Inflammatory macrophage treated with lipopolysaccharide for 1 hour (primary cell): ENCODE data around the gene PPP2R2C.

Source experiments
- DNase-seq, 2 donors: peaks; one replicate each; pipeline ENCODE4 v3.0.0-alpha.2; 2020 to 2022

The PPP2R2C gene

GRCh38 chr4:6394671-6395081 lies 77.7 kb downstream of the PPP2R2C start:
- no peak for DNase-seq

DNA sequence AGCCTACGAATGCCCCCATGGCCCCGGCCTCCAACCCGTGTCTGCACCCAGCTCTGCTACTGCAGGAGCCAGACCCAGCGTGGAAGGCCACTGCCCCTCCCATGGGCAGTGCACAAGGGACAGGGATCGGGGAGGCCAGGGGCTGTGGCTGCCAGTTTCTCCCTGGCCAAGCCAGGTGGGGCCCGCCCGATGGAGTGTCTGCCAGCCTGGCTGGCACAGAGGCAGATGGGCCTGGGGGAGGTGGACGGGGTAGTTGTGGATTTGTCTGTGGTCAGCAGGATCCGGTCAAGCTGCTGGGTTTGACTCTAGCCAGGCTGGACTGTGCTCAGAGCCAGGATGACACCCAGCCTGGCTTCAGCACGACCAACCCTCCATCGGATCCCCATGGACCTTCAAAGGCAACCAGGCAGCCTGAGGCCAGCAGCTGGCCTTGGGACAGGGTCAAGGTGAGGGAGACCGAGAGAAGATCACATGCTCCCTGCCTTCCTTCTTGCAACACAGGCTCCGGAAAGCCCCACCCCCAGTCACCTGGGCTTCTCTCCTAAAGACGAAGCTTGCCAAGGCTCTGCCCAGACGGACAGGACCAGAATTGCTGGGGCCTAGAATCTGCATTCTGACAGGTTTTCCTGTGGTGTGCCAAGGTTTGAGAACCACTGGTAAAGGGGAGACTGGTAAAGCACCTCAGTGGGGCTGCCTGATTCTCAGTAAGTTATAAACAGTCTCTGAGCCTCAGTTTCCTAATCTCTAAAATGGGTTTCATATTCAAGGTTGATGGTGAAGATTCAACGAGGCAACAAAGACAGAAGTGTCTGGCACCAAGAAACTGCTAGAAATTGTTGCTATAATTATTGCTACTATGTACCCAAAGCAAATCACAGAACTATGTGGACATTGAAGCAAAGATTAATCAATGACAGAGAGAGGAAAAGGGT lies 78.6 kb downstream of the PPP2R2C start:
- no peak for DNase-seq

- no peak for DNase-seq
Measured at GRCh38 chr4:6393066-6393465, 79.3 kb downstream of the PPP2R2C start.

DNA sequence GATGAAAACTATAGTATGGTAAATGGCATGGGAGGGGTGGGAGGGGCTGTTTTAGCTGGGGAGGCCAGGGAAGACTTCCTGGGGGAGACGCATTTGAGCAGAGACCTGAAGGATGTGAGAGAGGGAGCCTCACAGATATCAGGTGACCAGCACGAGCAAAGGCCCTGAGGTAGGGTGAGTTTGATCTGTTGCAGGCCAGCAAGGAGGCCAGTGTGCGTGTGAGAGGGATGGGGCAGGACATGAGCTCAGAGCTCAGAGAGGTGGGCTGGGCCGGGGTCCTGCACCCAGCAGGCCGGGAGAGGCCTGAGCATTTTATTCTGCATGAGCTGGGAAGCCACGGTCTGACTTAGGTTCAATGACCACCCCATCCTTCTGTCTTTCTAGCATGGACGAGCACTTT lies 80.0 kb downstream of the PPP2R2C start:
- DNase-seq = no peak

- no peak for DNase-seq
Measured at GRCh38 chr4:6391852-6392188, 80.6 kb downstream of the PPP2R2C start.

DNA sequence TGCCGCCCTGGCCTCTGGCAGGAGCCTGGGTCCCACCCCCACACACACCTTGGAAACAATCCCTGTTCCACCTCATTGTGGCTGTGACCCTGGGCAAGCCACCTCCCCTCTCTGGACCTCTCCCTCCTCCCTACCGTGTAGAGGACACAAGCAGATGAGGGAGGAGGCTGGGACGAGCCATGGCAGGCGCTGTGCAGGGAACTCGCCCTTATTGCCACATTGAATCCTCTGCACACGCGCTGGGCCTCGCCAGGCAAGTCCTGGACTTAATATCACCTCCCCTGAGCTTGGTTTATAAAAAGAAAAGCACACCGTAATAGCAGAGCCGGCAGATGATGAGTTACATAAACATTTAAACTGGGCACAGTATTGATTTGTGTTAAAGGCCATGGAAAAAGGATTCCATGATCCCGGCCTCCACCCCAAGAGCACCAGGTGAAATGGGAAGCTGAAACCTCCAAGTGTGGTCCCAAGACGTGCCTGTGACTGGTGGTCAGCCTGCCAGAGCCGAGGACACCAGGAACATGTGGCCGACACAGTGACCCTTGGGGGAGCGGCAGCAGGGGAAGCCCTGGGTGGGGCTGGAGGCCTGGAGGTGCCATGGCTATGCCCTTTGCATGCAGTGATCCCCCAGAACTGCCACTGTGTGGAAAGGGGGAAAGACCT lies 81.1 kb downstream of the PPP2R2C start:
- DNase-seq = no peak

- no peak for DNase-seq
Measured at GRCh38 chr4:6390356-6390755, 82.1 kb downstream of the PPP2R2C start.

DNA sequence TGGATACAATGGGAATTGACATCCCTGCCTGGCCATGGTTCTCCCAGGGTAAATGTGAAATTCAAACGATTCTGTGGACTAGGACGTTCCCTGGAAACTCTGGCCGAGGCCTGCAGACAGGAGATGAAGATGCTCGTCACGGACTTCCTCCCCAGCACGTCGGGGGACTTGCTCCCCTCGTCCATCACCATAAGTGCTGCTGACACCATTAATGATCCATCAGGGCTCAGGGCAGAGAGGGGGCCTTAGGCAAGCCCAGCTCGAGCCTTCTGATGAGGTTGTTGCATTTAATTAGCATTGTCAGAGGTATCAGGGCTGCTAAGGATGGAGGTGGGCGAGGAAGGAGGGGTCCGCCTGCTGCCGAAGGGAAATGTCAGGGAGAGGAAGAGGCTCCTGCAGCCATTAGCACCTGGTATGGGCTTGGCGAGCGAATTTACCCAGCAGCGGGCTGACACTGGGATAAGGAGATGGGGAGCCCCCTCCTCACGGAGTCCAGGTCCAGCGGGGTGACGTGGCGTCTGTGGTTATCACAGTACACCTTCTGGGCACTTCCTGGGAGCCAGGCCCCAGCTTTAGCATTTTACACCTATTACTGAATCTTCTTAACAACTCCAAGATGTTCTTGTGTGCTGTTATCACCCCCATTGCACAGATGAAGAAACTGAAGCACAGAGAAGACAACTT lies 83.1 kb downstream of the PPP2R2C start:
- DNase-seq = no peak

GRCh38 chr4:6388713-6389112 lies 83.7 kb downstream of the PPP2R2C start:
- no peak for DNase-seq

DNA sequence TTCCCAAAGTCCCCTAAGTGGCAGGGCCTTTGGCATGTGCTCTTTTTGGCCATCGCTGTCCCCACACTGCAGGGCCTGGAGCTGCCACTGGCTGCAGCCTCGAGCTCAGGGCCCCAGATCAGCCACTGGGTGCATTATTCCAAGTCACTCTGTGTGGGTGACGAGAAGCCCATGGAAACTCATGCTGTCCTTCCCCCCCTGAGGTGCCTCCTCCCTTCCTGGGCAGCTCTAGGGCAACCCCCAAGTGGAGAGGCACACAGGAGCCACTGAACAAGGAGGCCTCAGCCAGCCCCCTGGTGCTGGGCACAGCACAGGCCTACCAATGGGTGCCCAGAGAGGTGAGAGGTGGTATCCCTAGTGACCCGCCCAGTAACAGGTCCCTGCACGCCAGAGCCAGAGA lies 84.5 kb downstream of the PPP2R2C start:
- no peak for DNase-seq

- DNase-seq = no peak
Measured at GRCh38 chr4:6386091-6386490, 86.3 kb downstream of the PPP2R2C start.

- no peak for DNase-seq
Measured at GRCh38 chr4:6385288-6385687, 87.1 kb downstream of the PPP2R2C start.

DNA sequence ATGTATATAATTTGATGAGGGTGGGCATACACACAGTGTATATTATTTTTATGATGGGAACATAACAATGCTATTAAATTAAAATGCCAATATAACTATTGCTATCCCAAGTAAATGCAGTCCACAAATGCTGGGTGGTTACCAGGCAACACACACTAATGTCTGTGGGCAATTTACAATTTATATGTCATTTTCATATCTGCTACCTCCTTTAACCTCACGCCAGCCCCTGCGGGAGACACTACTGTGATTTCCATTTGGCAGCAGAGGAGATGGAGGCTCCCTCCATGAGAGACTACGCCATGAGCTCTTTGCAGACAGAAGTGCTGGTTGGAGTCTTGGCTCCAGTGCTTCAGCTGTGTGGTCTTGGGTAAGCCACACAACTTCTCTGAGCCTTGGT lies 87.9 kb downstream of the PPP2R2C start:
- no peak for DNase-seq

- DNase-seq = no peak
Measured at GRCh38 chr4:6383929-6384328, 88.5 kb downstream of the PPP2R2C start.

DNA sequence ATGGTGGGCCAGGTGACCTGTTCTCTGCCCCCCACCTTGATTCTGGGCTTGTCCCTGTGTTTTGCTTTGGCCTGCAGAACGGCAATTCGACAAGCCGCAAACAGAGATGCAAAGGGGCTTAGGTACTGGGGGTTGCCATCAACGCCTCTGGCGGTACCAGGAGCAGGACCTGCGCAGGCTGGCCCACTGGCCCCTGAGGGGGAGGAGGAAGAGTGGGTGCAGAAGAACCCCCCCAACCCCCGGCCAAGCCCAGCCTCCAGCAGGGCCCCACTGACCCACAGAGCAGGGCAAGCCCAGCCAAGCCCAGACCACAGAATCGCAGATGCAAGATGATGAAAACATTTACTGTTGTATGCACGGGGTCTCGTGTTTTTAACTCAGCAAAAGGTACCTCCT lies 89.4 kb downstream of the PPP2R2C start:
- DNase-seq = no peak

DNA sequence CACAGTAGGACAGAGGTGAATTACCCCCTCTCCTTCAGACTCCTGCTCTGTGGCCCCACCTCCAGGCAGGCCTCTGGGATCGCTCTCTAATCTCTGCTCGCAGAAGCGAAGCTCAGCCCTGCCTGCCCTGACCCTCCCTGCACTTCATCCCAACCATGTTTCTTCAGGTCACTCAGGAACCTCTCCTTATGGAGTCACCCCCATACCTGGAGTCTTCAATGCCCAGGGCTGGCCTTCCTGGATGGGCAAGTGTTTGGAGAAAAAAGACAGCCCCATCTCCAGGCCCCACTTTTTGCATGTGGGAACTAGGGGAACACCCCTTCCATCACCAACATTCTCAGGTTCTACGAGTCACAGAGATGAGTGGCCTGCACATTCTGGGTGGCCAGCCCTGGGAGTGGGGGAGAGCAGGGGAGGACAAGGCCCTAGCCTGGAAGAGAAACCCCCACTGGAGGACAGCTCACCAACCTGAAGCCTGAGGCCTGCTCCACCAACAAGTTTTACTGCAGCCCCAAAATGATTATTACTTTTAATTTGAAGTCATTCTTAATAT lies 90.8 kb downstream of the PPP2R2C start:
- DNase-seq = no peak

DNA sequence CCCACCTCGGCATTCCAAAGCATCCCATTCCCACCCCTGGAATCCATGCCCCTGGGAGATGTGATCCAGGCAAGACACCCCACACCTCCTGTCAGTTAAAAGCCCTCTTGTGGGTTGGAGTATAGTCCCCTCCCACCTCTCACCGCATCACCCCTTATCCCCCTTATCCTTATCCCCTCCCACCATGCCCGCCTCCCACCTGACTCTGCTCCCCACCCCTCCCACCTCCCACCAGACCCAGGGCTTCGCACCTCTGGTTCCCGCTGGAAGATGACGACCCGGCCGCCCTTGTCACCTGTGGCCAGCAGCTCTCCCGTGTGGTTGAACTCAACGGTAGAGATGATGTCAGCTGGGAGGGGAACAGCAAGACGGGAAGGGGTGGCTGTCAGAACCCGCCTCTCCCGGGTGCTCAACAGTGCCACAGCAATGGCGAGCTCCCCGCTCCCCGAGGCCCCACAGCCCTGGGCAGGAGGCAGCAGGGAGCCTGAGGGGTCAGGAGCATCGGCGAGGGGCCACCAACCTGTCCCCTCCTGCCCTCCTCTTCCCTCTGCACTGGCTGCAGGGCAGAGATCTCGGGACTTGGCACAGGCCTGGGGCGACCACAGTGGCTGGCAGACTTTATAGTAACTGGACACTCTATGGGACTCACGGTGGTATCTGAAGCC lies 91.5 kb downstream of the PPP2R2C start:
- DNase-seq = no peak

DNA sequence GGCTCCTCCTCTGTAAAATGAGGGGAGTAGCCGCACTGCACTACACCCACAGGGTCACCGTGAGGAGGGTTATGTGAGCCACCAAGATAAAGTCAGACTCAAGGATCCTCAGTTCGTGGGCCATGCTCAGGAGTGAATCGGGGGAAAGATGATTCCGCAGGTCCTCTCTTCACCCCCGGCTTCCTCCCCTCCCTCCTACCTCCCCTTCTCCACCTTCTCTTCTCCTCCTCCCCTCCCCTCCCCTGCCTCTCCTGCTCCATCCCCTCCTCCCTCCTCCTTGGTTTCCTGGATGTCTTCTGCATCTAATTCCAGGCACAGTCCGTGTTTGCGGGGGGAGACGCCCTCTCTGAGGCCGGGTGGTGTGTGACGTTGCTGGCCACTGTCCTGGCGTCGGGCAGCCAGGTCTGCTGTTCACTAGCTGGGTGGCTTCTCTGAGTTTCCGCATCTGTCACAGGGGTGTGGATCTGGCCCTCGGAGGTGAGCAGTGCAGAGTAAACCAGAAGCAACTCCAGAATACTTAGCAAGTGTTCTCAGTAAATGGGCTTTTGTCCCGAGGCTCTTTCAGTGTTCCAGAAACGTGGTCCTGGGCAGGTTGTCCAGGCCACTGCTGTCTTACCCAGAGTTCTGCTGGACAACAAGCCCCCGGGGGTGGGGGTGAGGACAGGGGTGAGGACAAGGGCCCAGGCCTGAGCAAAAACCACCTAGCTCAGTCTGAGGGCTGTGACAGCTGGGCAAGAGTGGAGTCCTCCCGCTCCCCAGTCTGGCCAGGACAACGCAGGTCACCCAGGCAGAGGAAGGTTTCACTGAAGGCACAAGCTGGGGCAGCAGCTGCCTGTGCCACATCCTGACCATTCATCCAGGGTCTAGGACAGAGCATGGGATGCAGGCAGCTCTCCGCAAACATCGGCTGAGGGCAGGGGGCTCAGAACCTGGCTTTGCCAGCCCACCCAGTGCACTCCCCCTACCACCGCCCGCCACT lies 92.4 kb downstream of the PPP2R2C start:
- DNase-seq = no peak

DNA sequence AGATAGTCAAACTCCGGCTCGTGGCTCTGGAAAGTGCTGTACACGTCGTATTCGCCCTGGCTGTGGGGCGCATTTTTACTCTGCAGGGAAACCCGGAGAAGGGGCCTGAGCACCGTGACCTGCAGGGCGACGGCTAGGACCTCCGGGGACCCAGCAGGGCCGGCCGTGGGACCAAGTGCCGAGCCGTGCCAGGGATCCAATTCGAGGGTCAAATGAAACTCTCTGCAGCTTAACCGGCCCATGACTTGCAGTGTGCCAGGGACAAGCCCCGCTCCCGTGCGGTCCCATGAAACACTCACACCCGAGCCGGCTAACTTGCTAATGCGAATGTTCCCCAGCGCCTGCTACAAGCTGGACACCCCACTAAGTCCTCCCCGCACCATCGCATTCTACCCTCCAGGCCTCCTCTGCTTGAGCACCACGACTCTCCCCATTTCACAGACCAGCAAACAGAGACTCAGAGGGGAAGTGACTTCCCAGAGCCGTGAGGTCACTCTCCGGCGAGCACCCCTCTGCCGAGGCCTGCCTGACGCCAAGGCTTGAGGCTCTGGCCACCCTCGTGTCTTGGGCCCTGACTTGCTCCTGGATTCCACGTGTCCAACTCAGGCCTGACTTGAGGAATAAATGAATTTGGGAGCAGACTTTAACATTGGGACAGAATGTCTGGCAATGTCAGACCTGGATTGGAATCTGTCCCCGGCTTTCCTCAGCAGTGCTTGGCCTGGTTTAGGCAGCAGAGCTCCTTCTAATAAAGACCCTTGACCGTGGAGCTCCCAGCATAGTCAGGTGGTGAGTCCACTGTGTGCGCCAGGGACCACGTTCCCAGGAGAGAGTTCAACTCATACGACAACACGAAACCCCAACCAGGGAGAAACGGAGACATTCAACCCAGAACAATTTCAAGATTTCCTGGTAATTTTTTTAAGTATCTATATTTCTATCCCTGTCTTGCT lies 93.6 kb downstream of the PPP2R2C start:
- DNase-seq = no peak
